ENCODE measurements around the gene ADCYAP1R1.

DNA sequence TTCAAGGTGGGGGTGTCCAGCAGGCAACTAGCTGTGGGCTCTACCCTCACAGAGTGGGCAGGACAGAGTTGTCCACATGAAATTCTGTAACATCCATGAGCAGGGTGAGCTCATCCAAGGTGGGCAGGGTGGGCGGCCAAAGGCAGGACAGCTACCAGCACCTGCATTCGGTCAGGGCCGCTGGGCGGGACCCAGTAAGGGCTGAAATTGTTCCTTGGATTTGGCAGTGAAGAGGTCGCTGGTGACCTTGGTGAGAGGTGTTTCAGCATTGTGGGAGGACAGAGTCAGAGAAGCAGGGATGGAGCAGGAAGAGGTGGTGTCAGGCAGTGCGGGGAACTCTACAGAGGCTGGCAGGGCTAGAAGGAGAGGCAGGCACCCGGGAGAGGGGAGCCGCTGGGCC is 23.9 kb downstream of the ADCYAP1R1 start:
- TF ChIP-seq, protein P1, sequence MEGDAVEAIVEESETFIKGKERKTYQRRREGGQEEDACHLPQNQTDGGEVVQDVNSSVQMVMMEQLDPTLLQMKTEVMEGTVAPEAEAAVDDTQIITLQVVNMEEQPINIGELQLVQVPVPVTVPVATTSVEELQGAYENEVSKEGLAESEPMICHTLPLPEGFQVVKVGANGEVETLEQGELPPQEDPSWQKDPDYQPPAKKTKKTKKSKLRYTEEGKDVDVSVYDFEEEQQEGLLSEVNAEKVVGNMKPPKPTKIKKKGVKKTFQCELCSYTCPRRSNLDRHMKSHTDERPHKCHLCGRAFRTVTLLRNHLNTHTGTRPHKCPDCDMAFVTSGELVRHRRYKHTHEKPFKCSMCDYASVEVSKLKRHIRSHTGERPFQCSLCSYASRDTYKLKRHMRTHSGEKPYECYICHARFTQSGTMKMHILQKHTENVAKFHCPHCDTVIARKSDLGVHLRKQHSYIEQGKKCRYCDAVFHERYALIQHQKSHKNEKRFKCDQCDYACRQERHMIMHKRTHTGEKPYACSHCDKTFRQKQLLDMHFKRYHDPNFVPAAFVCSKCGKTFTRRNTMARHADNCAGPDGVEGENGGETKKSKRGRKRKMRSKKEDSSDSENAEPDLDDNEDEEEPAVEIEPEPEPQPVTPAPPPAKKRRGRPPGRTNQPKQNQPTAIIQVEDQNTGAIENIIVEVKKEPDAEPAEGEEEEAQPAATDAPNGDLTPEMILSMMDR (IDR thresholded peaks at IDR 0.05; ENCODE audit: low read depth, low read length), result no peak
- TF ChIP-seq EZH2phosphoT487 (IDR thresholded peaks at IDR 0.05; ENCODE audit: low read depth), result no peak

Data from OCI-LY3 (cell line).